ENCODE measurements around the gene EHD2.

EHD2 gene

GRCh38 chr19:47673426-47673825 lies 39.8 kb upstream of the EHD2 start:
- in situ Hi-C loops (cut with HindIII; ENCODE audit: low sequenced_read_pairs), result loop anchor here (10.0 kb wide), 1 partner anchor 229 kb away; no protein-coding TSS in a partner anchor
- no peak for DNase-seq (ENCODE audit: low read depth)
- H3K4me3 ChIP-seq (ENCODE audit: low read depth, low read length), result no peak overlapping the region
- no peak for TF ChIP-seq CTCF (IDR thresholded peaks at IDR 0.05; ENCODE audit: low read depth, low read length, missing control alignments)

- TF ChIP-seq CTCF (IDR thresholded peaks at IDR 0.05; ENCODE audit: low read depth, low read length, missing control alignments), result no peak
- no peak overlapping the region for H3K4me3 ChIP-seq (ENCODE audit: low read depth, low read length)
- in situ Hi-C loops (cut with HindIII; ENCODE audit: low sequenced_read_pairs), result loop anchor here (10.0 kb wide), 1 partner anchor 230 kb away; no protein-coding TSS in a partner anchor
- DNase-seq (ENCODE audit: low read depth), result no peak
These were observed 38.7 kb upstream of the EHD2 start for GRCh38 chr19:47674548-47674947.

- no peak for TF ChIP-seq CTCF (IDR thresholded peaks at IDR 0.05; ENCODE audit: low read depth, low read length, missing control alignments)
- H3K4me3 ChIP-seq (ENCODE audit: low read depth, low read length), result no peak overlapping the region
- in situ Hi-C loops (cut with HindIII; ENCODE audit: low sequenced_read_pairs), result loop anchor here (10.0 kb wide), 1 partner anchor 230 kb away; no protein-coding TSS in a partner anchor
- DNase-seq (ENCODE audit: low read depth), result no peak
These were observed 38.0 kb upstream of the EHD2 start for GRCh38 chr19:47675271-47675670.

- no peak for DNase-seq (ENCODE audit: low read depth)
- in situ Hi-C loops (cut with HindIII; ENCODE audit: low sequenced_read_pairs), result loop anchor here (10.0 kb wide), 1 partner anchor 231 kb away; no protein-coding TSS in a partner anchor
- TF ChIP-seq CTCF (IDR thresholded peaks at IDR 0.05; ENCODE audit: low read depth, low read length, missing control alignments), result no peak
- no peak overlapping the region for H3K4me3 ChIP-seq (ENCODE audit: low read depth, low read length)
These were observed 37.4 kb upstream of the EHD2 start for GRCh38 chr19:47675859-47676258.

- H3K4me3 ChIP-seq (ENCODE audit: low read depth, low read length), result no peak overlapping the region
- in situ Hi-C loops (cut with HindIII; ENCODE audit: low sequenced_read_pairs), result loop anchor here (10.0 kb wide), 1 partner anchor 232 kb away; no protein-coding TSS in a partner anchor
- DNase-seq (ENCODE audit: low read depth), result no peak
- no peak for TF ChIP-seq CTCF (IDR thresholded peaks at IDR 0.05; ENCODE audit: low read depth, low read length, missing control alignments)
These were observed 36.4 kb upstream of the EHD2 start for GRCh38 chr19:47676811-47677210.

GRCh38 chr19:47679251-47679900 lies 33.8 kb upstream of the EHD2 start:
- no peak for DNase-seq (ENCODE audit: low read depth)
- no peak overlapping the region for H3K4me3 ChIP-seq (ENCODE audit: low read depth, low read length)
- in situ Hi-C loops (cut with HindIII; ENCODE audit: low sequenced_read_pairs), result loop anchor here (10.0 kb wide), 1 partner anchor 235 kb away; no protein-coding TSS in a partner anchor
- no peak for TF ChIP-seq CTCF (IDR thresholded peaks at IDR 0.05; ENCODE audit: low read depth, low read length, missing control alignments)

Data from astrocyte of the cerebellum (primary cell).